NCI-H1417 treated with DMSO at 0.1 percent for 48 hours (cell line): ENCODE data around the gene GBP3.
"Not testable (repeated sequence)": the region's sequence is repeated elsewhere in the genome, so short reads cannot be mapped to it uniquely, and the experiment has no call there.

Experiments
- DNase-seq: peaks from one replicate; lab custom pipeline; 2025; lab: John Stamatoyannopoulos, UW

Gene GBP3

GRCh38 chr1:88979054-88979748 lies 43.5 kb downstream of the GBP3 start:
- no peak for DNase-seq

GRCh38 chr1:88976235-88976634 lies 46.4 kb downstream of the GBP3 start:
- no peak for DNase-seq

- DNase-seq, result not testable (repeated sequence)
Observed at GRCh38 chr1:88974616-88975172, 48.0 kb downstream of the GBP3 start.

- no peak for DNase-seq
Observed at GRCh38 chr1:88973520-88974137, 49.0 kb downstream of the GBP3 start.

GRCh38 chr1:88961647-88962275 lies 60.9 kb downstream of the GBP3 start:
- no peak for DNase-seq

- no peak for DNase-seq
Observed at GRCh38 chr1:88961081-88961480, 61.6 kb downstream of the GBP3 start.
